Fibroblast of mammary gland (primary cell): ENCODE measurements around the gene SNRNP48.
A peak's percentile ranks its signal among the peaks of the same experiment; 100 is the strongest.

ENCODE experiments used
- DNase-seq: peaks from one replicate; pipeline ENCODE4 v3.0.0-alpha.2; 2010; ENCODE audit warnings: low read depth
- H3K4me3 ChIP-seq: 2 replicates; pipeline ENCODE4 v1.5.1; 2011; ENCODE audit warnings: low read depth, mild to moderate bottlenecking, low read length, moderate library complexity; ENCODE audit not compliant: control insufficient read depth
- TF ChIP-seq, protein P1 (sequence below): conservative IDR thresholded peaks from 2 replicates; pipeline ENCODE4 v1.5.1; 2011; ENCODE audit warnings: low read depth, low read length, inconsistent platforms; ENCODE audit not compliant: control insufficient read depth, insufficient read depth

SNRNP48 gene

DNA sequence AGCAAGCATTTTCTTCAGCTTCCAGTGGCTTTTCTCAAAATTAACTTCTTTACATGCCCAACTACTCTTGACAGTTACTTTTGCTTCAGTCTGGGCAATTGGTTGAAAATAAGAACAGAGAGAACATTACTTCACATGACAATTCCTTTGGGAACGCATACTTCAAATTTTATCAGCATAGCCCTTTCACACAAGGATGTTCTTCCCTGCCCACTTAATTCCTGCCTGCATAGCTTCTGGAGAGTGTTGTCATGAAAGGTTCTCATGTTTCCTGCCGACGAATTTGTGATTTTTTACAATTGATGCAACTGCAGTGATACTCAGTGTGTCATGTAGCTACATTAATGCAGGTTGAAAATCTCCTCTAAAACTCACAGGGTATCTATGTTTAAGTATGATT lies 22.0 kb upstream of the SNRNP48 start:
- TF ChIP-seq, protein P1, sequence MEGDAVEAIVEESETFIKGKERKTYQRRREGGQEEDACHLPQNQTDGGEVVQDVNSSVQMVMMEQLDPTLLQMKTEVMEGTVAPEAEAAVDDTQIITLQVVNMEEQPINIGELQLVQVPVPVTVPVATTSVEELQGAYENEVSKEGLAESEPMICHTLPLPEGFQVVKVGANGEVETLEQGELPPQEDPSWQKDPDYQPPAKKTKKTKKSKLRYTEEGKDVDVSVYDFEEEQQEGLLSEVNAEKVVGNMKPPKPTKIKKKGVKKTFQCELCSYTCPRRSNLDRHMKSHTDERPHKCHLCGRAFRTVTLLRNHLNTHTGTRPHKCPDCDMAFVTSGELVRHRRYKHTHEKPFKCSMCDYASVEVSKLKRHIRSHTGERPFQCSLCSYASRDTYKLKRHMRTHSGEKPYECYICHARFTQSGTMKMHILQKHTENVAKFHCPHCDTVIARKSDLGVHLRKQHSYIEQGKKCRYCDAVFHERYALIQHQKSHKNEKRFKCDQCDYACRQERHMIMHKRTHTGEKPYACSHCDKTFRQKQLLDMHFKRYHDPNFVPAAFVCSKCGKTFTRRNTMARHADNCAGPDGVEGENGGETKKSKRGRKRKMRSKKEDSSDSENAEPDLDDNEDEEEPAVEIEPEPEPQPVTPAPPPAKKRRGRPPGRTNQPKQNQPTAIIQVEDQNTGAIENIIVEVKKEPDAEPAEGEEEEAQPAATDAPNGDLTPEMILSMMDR: no peak
- DNase-seq: peak; percentile 88
- no peak overlapping the region for H3K4me3 ChIP-seq

- TF ChIP-seq, protein P1: no peak
- H3K4me3 ChIP-seq: no peak overlapping the region
- no peak for DNase-seq
These were observed 20.9 kb upstream of the SNRNP48 start for GRCh38 chr6:7569082-7569481.

- DNase-seq: no peak
- TF ChIP-seq, protein P1: no peak
- H3K4me3 ChIP-seq: no peak overlapping the region
These were observed 17.6 kb upstream of the SNRNP48 start for GRCh38 chr6:7572213-7572943.

DNA sequence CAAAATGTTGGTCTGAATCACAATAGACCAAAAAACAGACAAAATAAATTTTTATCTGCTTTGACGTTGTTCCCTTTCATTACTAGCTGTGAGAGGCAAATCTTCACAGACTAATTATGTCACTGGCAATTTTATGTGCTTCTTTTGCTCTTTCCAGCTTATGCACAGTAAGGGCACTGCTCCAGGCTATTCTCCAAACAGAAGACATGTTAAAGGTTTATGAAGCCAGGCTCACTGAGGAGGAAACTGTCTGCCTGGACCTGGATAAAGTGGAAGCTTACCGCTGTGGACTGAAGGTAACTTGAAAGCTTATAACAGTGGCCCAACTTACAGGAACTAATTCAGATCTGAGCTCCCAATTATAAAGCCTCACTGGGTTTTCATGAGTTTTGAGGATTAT lies 15.5 kb upstream of the SNRNP48 start:
- no peak overlapping the region for H3K4me3 ChIP-seq
- TF ChIP-seq, protein P1: no peak
- no peak for DNase-seq

DNA sequence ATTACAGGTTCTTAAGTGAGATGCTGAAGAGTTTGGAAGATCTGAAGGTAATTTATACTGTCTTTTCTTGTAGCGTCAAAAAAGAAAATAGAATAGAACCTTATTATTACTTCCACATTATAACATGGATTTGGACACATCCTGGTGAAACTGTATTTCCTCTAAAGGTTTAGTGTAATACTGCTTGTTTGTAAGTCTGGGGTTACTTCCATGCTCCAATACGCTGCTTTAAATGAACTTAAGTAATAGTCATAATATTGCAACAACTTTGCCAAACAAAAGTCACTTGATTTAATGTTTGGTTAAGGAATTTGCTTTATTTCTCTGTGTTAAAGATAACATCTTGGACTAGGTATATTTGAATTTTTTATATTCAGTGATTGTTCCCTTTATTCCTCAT lies 11.5 kb upstream of the SNRNP48 start:
- DNase-seq: no peak
- H3K4me3 ChIP-seq: no peak overlapping the region
- TF ChIP-seq, protein P1: no peak

DNA sequence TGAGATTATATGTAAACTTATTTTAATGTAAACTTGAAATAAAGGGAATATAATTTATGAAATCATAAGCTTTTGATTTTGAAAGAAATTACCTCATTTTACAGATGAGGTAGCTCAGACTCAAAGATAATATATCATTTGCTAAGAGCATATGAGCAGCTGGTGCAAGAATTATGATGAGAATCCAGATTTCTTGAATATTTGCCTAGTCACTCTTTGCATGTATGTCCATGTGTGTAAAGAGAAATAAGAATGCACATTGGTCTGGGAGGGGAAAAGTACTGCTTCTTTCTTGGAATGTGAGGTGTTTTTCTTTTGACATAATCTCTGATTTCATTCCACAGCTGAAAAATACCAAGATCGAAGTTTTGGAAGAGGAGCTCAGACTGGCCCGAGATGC lies 11.1 kb upstream of the SNRNP48 start:
- DNase-seq: no peak
- TF ChIP-seq, protein P1: no peak

More for the DNA sequence above, 11.1 kb upstream of the SNRNP48 start:
- no peak overlapping the region for H3K4me3 ChIP-seq
